Activated CD4-positive, alpha-beta T cell treated with anti-CD3 and anti-CD28 coated beads for 36 hours (primary cell): ENCODE results near the gene S100A2. TPM values are rescaled to one million over a fixed set of nuclear protein-coding genes. Genes with fewer than 3 reads are reported as not detected.
A peak's percentile ranks its signal among the peaks of the same experiment; 100 is the strongest.

Experiments
- ATAC-seq: fragments of 200-7000 bp; cut with Tn5 transposase; one replicate; pipeline ENCODE4 v1.10.0; 2021; ENCODE audit warnings: mild to moderate bottlenecking, moderate library complexity
- CTCF ChIA-PET: fragments of 350-600 bp; sonication (Branson Sonifier 250); formaldehyde crosslinking; loops from one replicate; lab custom pipeline; 2021; ENCODE audit warnings: antibody characterized with exemption; lab: Charles Lee
- POLR2A ChIA-PET: fragments of 350-600 bp; sonication (Branson Sonifier 250); formaldehyde crosslinking; loops from one replicate; lab custom pipeline; 2021; ENCODE audit warnings: antibody characterized with exemption, inconsistent platforms; lab: Charles Lee
- DNase-seq: peaks from one replicate; pipeline ENCODE4 v3.0.0-alpha.2; 2020
- H3K27ac Mint-ChIP-seq: one replicate; pipeline ENCODE4 v1.8.0; 2021; ENCODE audit warnings: mixed read lengths
- H3K27me3 Mint-ChIP-seq: one replicate; pipeline ENCODE4 v1.8.0; 2021; ENCODE audit warnings: mixed read lengths
- H3K36me3 Mint-ChIP-seq: one replicate; pipeline ENCODE4 v1.8.0; 2021; ENCODE audit warnings: low read depth, mixed read lengths
- H3K4me1 Mint-ChIP-seq: one replicate; pipeline ENCODE4 v1.8.0; 2021; ENCODE audit warnings: mixed read lengths
- H3K4me3 Mint-ChIP-seq: one replicate; pipeline ENCODE4 v1.8.0; 2021; ENCODE audit warnings: mild to moderate bottlenecking, moderate library complexity, mixed read lengths
- H3K9me3 Mint-ChIP-seq: one replicate; pipeline ENCODE4 v1.8.0; 2021; ENCODE audit warnings: low read depth, mixed read lengths
- intact Hi-C, 2 experiments: fragments of 100-400 bp; cut with DNase I in 1 of 2; cut with micrococcal nuclease in 1 of 2; formaldehyde crosslinking; loops; one replicate each; pipeline versions ENCODE4 v1.14.2 to v1.15.1; 2022 to 2024; cut with DNase I, micrococcal nuclease
- total RNA-seq, 2 experiments: library from RNA; stranded (reverse); gene quantifications; one replicate each; pipeline ENCODE4 v1.2.3, GENCODE V29; 2021

S100A2 gene
- total RNA-seq, 2 experiments from 2014 or later: 3.3 to 7.0 TPM

- intact Hi-C loops: loop anchor here in 1 of 2 experiments (5.0 kb wide), 1 partner anchor 1060 kb away; the partner anchor contains the start of gene ADAR
- Mint-ChIP-seq H3K9me3 (no peaks in the 10 kb centered on the region), H3K36me3 (peaks cover 24% of the 10 kb centered on the region), H3K4me3 (peak overlapping the region; percentile 27), H3K27me3 (no peaks in the 10 kb centered on the region), H3K27ac (peak overlapping the region; percentile 96), H3K4me1 (peaks cover 54% of the 10 kb centered on the region)
- no peak for DNase-seq
- POLR2A ChIA-PET: no interaction called here
- ATAC-seq: no peak
- CTCF ChIA-PET: no interaction called here
Measured at GRCh38 chr1:153546796-153547559, 18.7 kb downstream of the S100A2 start.

- no peak for ATAC-seq
- H3K4me3 Mint-ChIP-seq: peak overlapping the region; percentile 11
Measured at GRCh38 chr1:153546371-153546770, 19.3 kb downstream of the S100A2 start.

GRCh38 chr1:153545067-153546055, 20.3 kb downstream of the S100A2 start, which contains the start of gene S100A4:
Gene S100A4, minus strand, starts transcription at chr1:153545806. Its CDS starts 1,012 bp downstream, at chr1:153544794.
- intact Hi-C loops: loop anchor here (1.0 to 5.0 kb wide), 6 partner anchors 10 to 1062 kb away; partner anchors contain the start of genes S100A6 (in 2 of the 2), ADAR (in 1 of the 2) and CHTOP (in 1 of the 2)
- ChIA-PET CTCF (interaction anchor here (0.5 to 4.0 kb wide), 11 partner anchors 12 to 233 kb away, joined by 3 to 63 read pairs (median 4); partner anchors contain the start of gene S100A6), POLR2A (interaction anchor here (0.7 to 2.6 kb wide), 7 partner anchors 10 to 88 kb away, joined by 3 to 19 read pairs (median 7); partner anchors contain the start of genes CHTOP and S100A6)
- no peaks in the 10 kb centered on the region for H3K27me3 Mint-ChIP-seq
- no peaks in the 10 kb centered on the region for H3K9me3 Mint-ChIP-seq
- H3K36me3 Mint-ChIP-seq: peaks cover 24% of the 10 kb centered on the region
- peak within 1 kb of the TSS; percentile 78 for H3K4me3 Mint-ChIP-seq
- DNase-seq: peak; percentile 97
- peaks cover 70% of the 10 kb centered on the region for H3K4me1 Mint-ChIP-seq
- ATAC-seq: peak; percentile 83
- peak within 1 kb of the TSS; percentile 96 for H3K27ac Mint-ChIP-seq

More at GRCh38 chr1:153546371-153546770, 19.3 kb downstream of the S100A2 start:
- H3K9me3 Mint-ChIP-seq: no peaks in the 10 kb centered on the region
- no peaks in the 10 kb centered on the region for H3K27me3 Mint-ChIP-seq
- H3K4me1 Mint-ChIP-seq: peaks cover 60% of the 10 kb centered on the region
- H3K27ac Mint-ChIP-seq: peak overlapping the region; percentile 96
- no peak for DNase-seq
- H3K36me3 Mint-ChIP-seq: peaks cover 24% of the 10 kb centered on the region
- ChIA-PET CTCF (interaction anchor here (3.7 to 4.0 kb wide), 2 partner anchors 13 to 22 kb away, joined by 28 to 63 read pairs; partner anchors contain the start of gene S100A6), POLR2A (interaction anchor here (1.6 to 2.5 kb wide), 2 partner anchors 14 to 20 kb away, joined by 5 to 14 read pairs; no protein-coding TSS in a partner anchor)
- intact Hi-C loops: loop anchor here in 1 of 2 experiments (5.0 kb wide), 1 partner anchor 1061 kb away; the partner anchor contains the start of gene ADAR

GRCh38 chr1:153544453-153545066, 21.1 kb downstream of the S100A2 start:
- Mint-ChIP-seq H3K4me1 (peaks cover 78% of the 10 kb centered on the region), H3K36me3 (peaks cover 24% of the 10 kb centered on the region), H3K27ac (peak overlapping the region; percentile 96), H3K4me3 (peak overlapping the region; percentile 78), H3K27me3 (no peaks in the 10 kb centered on the region), H3K9me3 (no peaks in the 10 kb centered on the region)
- POLR2A ChIA-PET: interaction anchor here (0.7 to 2.6 kb wide), 7 partner anchors 9 to 89 kb away, joined by 3 to 19 read pairs (median 7); partner anchors contain the start of genes CHTOP and S100A6
- intact Hi-C loops: loop anchor here (1.0 to 5.0 kb wide), 6 partner anchors 9 to 1063 kb away; partner anchors contain the start of genes S100A6 (in 2 of the 2), ADAR (in 1 of the 2) and CHTOP (in 1 of the 2)
- CTCF ChIA-PET: interaction anchor here (0.5 to 4.0 kb wide), 12 partner anchors 11 to 233 kb away, joined by 3 to 63 read pairs (median 4); partner anchors contain the start of gene S100A6
- DNase-seq: no peak
- ATAC-seq: no peak

GRCh38 chr1:153543736-153544135, 21.9 kb downstream of the S100A2 start:
- H3K36me3 Mint-ChIP-seq: peaks cover 24% of the 10 kb centered on the region
- no peak for ATAC-seq
- intact Hi-C loops: no loop called here
- ChIA-PET POLR2A (interaction anchor here (2.5 to 2.6 kb wide), 2 partner anchors 8 to 11 kb away, joined by 14 to 19 read pairs; partner anchors contain the start of gene S100A6), CTCF (interaction anchor here (0.6 to 4.0 kb wide), 5 partner anchors 10 to 137 kb away, joined by 3 to 63 read pairs (median 4); partner anchors contain the start of gene S100A6)
- no peaks in the 10 kb centered on the region for H3K9me3 Mint-ChIP-seq
- H3K4me1 Mint-ChIP-seq: peaks cover 78% of the 10 kb centered on the region
- peak overlapping the region; percentile 96 for H3K27ac Mint-ChIP-seq
- no peaks in the 10 kb centered on the region for H3K27me3 Mint-ChIP-seq
- no peak for DNase-seq
- H3K4me3 Mint-ChIP-seq: peak overlapping the region; percentile 78

- ChIA-PET CTCF (interaction anchor here (0.6 to 4.0 kb wide), 3 partner anchors 9 to 136 kb away, joined by 3 to 63 read pairs (median 28); partner anchors contain the start of gene S100A6), POLR2A (interaction anchor here (2.6 kb wide), 1 partner anchor 8 kb away, joined by 19 read pairs; the partner anchor contains the start of gene S100A6)
- Mint-ChIP-seq H3K36me3 (peaks cover 24% of the 10 kb centered on the region), H3K4me3 (no peak overlapping the region), H3K27me3 (no peaks in the 10 kb centered on the region), H3K27ac (peak overlapping the region; percentile 96), H3K9me3 (no peaks in the 10 kb centered on the region), H3K4me1 (peaks cover 74% of the 10 kb centered on the region)
- DNase-seq (no peak), ATAC-seq (no peak)
- intact Hi-C loops: no loop called here
Measured at GRCh38 chr1:153542956-153543711, 22.5 kb downstream of the S100A2 start.

- H3K27me3 Mint-ChIP-seq: no peaks in the 10 kb centered on the region
- H3K4me1 Mint-ChIP-seq: peaks cover 79% of the 10 kb centered on the region
- H3K36me3 Mint-ChIP-seq: peaks cover 24% of the 10 kb centered on the region
- ATAC-seq: no peak
- ChIA-PET CTCF (interaction anchor here (0.6 to 4.0 kb wide), 6 partner anchors 8 to 533 kb away, joined by 3 to 63 read pairs (median 3); partner anchors contain the start of gene S100A6), POLR2A (interaction anchor here (0.7 to 2.8 kb wide), 2 partner anchors 9 to 92 kb away, joined by 3 to 11 read pairs; partner anchors contain the start of gene CHTOP)
- DNase-seq: no peak
- no peaks in the 10 kb centered on the region for H3K9me3 Mint-ChIP-seq
- intact Hi-C loops: no loop called here
- peak overlapping the region; percentile 96 for H3K27ac Mint-ChIP-seq
- no peak overlapping the region for H3K4me3 Mint-ChIP-seq
Measured at GRCh38 chr1:153541641-153542590, 23.7 kb downstream of the S100A2 start.

GRCh38 chr1:153540394-153541361, 25.0 kb downstream of the S100A2 start, which contains the start of gene S100A5:
Gene S100A5, minus strand, starts transcription at chr1:153540934. Its CDS starts 743 bp downstream, at chr1:153540191.
- Mint-ChIP-seq H3K36me3 (peaks cover 24% of the 10 kb centered on the region), H3K4me1 (peaks cover 77% of the 10 kb centered on the region), H3K9me3 (no peaks in the 10 kb centered on the region), H3K27ac (peak within 1 kb of the TSS; percentile 91), H3K27me3 (no peaks in the 10 kb centered on the region), H3K4me3 (peak within 1 kb of the TSS; percentile 42)
- ChIA-PET CTCF (interaction anchor here (0.6 to 3.2 kb wide), 12 partner anchors 9 to 93 kb away, joined by 3 to 12 read pairs (median 4); partner anchors contain the start of gene CHTOP), POLR2A (interaction anchor here (0.5 to 2.8 kb wide), 6 partner anchors 9 to 97 kb away, joined by 3 to 11 read pairs (median 4); partner anchors contain the start of gene CHTOP)
- intact Hi-C loops: no loop called here
- ATAC-seq (peak; percentile 14), DNase-seq (peak; percentile 70)
